Measurements from ENCODE around the gene RDH11. TPM values are rescaled to one million over a fixed set of nuclear protein-coding genes. Genes with fewer than 3 reads are reported as not detected.

Gene RDH11
- total RNA-seq, 1 experiment from 2014 or later = 45.1 TPM

DNA sequence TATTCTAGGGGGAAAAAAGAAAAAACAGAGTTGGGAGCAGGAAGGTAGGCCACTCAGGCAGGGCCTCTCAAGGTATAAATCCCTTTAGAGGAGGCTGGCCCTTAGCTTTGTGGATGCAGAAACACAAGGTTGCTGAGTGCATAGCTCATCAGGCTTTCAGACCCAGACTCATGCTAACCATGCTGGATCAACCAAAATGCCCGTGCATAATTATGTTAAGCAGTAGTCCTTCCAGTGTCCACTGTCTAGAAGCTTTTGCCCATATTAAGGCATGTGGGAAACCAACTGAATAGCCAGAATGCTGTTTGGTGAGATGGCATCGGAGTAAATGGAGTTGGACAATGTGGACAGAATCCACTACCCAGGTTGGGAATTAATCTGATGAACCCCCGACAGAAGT lies 56.9 kb downstream of the RDH11 start:
- TF ChIP-seq SIN3A (IDR thresholded peaks at IDR 0.05; ENCODE audit: borderline replicate concordance, insufficient read depth, low read depth, low read length) = no peak
- no peak for TF ChIP-seq CTCF (IDR thresholded peaks at IDR 0.05)
- TF ChIP-seq, protein P1, sequence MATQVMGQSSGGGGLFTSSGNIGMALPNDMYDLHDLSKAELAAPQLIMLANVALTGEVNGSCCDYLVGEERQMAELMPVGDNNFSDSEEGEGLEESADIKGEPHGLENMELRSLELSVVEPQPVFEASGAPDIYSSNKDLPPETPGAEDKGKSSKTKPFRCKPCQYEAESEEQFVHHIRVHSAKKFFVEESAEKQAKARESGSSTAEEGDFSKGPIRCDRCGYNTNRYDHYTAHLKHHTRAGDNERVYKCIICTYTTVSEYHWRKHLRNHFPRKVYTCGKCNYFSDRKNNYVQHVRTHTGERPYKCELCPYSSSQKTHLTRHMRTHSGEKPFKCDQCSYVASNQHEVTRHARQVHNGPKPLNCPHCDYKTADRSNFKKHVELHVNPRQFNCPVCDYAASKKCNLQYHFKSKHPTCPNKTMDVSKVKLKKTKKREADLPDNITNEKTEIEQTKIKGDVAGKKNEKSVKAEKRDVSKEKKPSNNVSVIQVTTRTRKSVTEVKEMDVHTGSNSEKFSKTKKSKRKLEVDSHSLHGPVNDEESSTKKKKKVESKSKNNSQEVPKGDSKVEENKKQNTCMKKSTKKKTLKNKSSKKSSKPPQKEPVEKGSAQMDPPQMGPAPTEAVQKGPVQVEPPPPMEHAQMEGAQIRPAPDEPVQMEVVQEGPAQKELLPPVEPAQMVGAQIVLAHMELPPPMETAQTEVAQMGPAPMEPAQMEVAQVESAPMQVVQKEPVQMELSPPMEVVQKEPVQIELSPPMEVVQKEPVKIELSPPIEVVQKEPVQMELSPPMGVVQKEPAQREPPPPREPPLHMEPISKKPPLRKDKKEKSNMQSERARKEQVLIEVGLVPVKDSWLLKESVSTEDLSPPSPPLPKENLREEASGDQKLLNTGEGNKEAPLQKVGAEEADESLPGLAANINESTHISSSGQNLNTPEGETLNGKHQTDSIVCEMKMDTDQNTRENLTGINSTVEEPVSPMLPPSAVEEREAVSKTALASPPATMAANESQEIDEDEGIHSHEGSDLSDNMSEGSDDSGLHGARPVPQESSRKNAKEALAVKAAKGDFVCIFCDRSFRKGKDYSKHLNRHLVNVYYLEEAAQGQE (IDR thresholded peaks at IDR 0.05; ENCODE audit: insufficient read depth in 1 of 2, low read depth in 2 of 2, low read length in 1 of 2) = no peak
- TF ChIP-seq TCF7L2 (IDR thresholded peaks at IDR 0.05; ENCODE audit: low read depth, low read length) = no peak
- no peak for TF ChIP-seq POLR2AphosphoS5 (IDR thresholded peaks at IDR 0.05; ENCODE audit: low read depth, low read length)
- Histone ChIP-seq H3K36me3 (ENCODE audit: control insufficient read depth, insufficient read depth, low read length) (no peaks in the 10 kb centered on the region), H3K27me3 (ENCODE audit: control insufficient read depth, insufficient read depth, low read length) (no peaks in the 10 kb centered on the region), H3K4me1 (ENCODE audit: control insufficient read depth, insufficient read depth, low read length) (no peaks in the 10 kb centered on the region; the same call in 1 of the 2 replicates), H3K9me3 (ENCODE audit: control insufficient read depth, insufficient read depth, low read depth, low read length) (no peaks in the 10 kb centered on the region), H3K4me3 (ENCODE audit: low read depth in 2 of 2, low read length in 2 of 2) (no peak overlapping the region), H3K27ac (ENCODE audit: low read length) (no peak overlapping the region)
- no peak for ATAC-seq
- in situ Hi-C loops (cut with HindIII; ENCODE audit: low pct_unique_long_range_greater_than_20kb, low sequenced_read_pairs) (no loop called here), intact Hi-C loops (cut with micrococcal nuclease; ENCODE audit: unreplicated experiment) (no loop called here)
- no peak for DNase-seq (ENCODE audit: low read depth, low spot score)
- BruUV-seq (replicated peaks) = no TSS peak
- ChIA-PET POLR2A (no interaction called here), CTCF (no interaction called here)

GRCh38 chr14:67636361-67636919 lies 59.1 kb downstream of the RDH11 start:
- DNase-seq (ENCODE audit: low read depth, low spot score) = no peak
- Histone ChIP-seq H3K4me1 (ENCODE audit: control insufficient read depth, insufficient read depth, low read length) (no peaks in the 10 kb centered on the region; the same call in 1 of the 2 replicates), H3K36me3 (ENCODE audit: control insufficient read depth, insufficient read depth, low read length) (no peaks in the 10 kb centered on the region), H3K27ac (ENCODE audit: low read length) (no peak overlapping the region), H3K4me3 (ENCODE audit: low read depth in 2 of 2, low read length in 2 of 2) (no peak overlapping the region), H3K9me3 (ENCODE audit: control insufficient read depth, insufficient read depth, low read depth, low read length) (no peaks in the 10 kb centered on the region), H3K27me3 (ENCODE audit: control insufficient read depth, insufficient read depth, low read length) (no peaks in the 10 kb centered on the region)
- intact Hi-C loops (cut with micrococcal nuclease; ENCODE audit: unreplicated experiment) (no loop called here), in situ Hi-C loops (cut with HindIII; ENCODE audit: low pct_unique_long_range_greater_than_20kb, low sequenced_read_pairs) (no loop called here)
- TF ChIP-seq SIN3A (IDR thresholded peaks at IDR 0.05; ENCODE audit: borderline replicate concordance, insufficient read depth, low read depth, low read length) = no peak
- TF ChIP-seq, protein P1 (IDR thresholded peaks at IDR 0.05; ENCODE audit: insufficient read depth in 1 of 2, low read depth in 2 of 2, low read length in 1 of 2) = no peak
- no peak for TF ChIP-seq POLR2AphosphoS5 (IDR thresholded peaks at IDR 0.05; ENCODE audit: low read depth, low read length)
- TF ChIP-seq TCF7L2 (IDR thresholded peaks at IDR 0.05; ENCODE audit: low read depth, low read length) = no peak
- no peak for TF ChIP-seq CTCF (IDR thresholded peaks at IDR 0.05)
- POLR2A ChIA-PET = interaction anchor here (0.6 kb wide), 1 partner anchor 75 kb away, joined by 6 read pairs; no protein-coding TSS in a partner anchor
- no peak for ATAC-seq
- CTCF ChIA-PET = no interaction called here
- BruUV-seq (replicated peaks) = no TSS peak
